Neural crest cell (in vitro differentiated cells): ENCODE measurements around the gene WASF3. TPM values are rescaled to one million over a fixed set of nuclear protein-coding genes. Genes with fewer than 3 reads are reported as not detected.

ENCODE experiments used
- DNase-seq: peaks from one replicate; pipeline ENCODE4 v3.0.0; 2021; ENCODE audit warnings: low read depth, mixed read lengths, low spot score
- H3K27ac Mint-ChIP-seq: one replicate; pipeline ENCODE4 v1.8.0; 2021; ENCODE audit warnings: mild to moderate bottlenecking, mixed read lengths; ENCODE audit not compliant: unreplicated experiment
- H3K27me3 Mint-ChIP-seq: 2 replicates; pipeline ENCODE4 v1.8.0; 2021; ENCODE audit warnings: low read depth, mild to moderate bottlenecking, mixed read lengths
- H3K36me3 Mint-ChIP-seq: 2 replicates; pipeline ENCODE4 v1.8.0; 2021; ENCODE audit warnings: low read depth, mild to moderate bottlenecking, mixed read lengths
- H3K4me1 Mint-ChIP-seq: 2 replicates; pipeline ENCODE4 v1.8.0; 2021; ENCODE audit warnings: mixed read lengths
- H3K4me3 Mint-ChIP-seq: one replicate; pipeline ENCODE4 v1.8.0; 2021; ENCODE audit warnings: mild to moderate bottlenecking, mixed read lengths
- H3K9me3 Mint-ChIP-seq: 2 replicates; pipeline ENCODE4 v1.8.0; 2021; ENCODE audit warnings: mixed read lengths
- total RNA-seq: library from RNA; stranded (reverse); gene quantifications from 2 replicates; pipeline ENCODE4 v1.2.1, GENCODE V29; 2021
- TF ChIP-seq, protein P1 (sequence below): fragments of 200-600 bp; sonication (generic); conservative IDR thresholded peaks from 2 replicates; pipeline ENCODE4 v1.5.0; 2021; ENCODE audit warnings: antibody characterized with exemption, mild to moderate bottlenecking

Gene WASF3
- total RNA-seq, 1 donor from 2014 or later, result 79.7 TPM

DNA sequence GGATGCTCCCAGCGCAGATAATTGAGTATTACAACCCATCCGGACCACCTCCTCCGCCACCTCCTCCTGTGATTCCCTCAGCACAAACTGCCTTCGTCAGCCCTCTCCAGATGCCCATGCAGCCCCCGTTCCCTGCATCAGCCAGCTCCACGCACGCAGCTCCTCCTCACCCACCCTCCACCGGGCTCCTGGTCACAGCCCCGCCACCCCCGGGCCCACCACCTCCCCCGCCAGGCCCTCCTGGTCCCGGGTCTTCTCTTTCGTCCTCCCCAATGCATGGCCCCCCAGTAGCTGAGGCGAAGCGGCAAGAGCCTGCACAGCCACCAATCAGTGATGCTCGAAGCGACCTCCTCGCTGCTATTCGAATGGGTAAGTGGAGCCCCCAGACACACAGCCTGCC is 125.1 kb downstream of the WASF3 start:
- no peaks in the 10 kb centered on the region for H3K27me3 Mint-ChIP-seq
- H3K4me1 Mint-ChIP-seq, result peaks cover 26% of the 10 kb centered on the region
- DNase-seq, result no peak
- no peaks in the 10 kb centered on the region for H3K9me3 Mint-ChIP-seq
- TF ChIP-seq, protein P1, sequence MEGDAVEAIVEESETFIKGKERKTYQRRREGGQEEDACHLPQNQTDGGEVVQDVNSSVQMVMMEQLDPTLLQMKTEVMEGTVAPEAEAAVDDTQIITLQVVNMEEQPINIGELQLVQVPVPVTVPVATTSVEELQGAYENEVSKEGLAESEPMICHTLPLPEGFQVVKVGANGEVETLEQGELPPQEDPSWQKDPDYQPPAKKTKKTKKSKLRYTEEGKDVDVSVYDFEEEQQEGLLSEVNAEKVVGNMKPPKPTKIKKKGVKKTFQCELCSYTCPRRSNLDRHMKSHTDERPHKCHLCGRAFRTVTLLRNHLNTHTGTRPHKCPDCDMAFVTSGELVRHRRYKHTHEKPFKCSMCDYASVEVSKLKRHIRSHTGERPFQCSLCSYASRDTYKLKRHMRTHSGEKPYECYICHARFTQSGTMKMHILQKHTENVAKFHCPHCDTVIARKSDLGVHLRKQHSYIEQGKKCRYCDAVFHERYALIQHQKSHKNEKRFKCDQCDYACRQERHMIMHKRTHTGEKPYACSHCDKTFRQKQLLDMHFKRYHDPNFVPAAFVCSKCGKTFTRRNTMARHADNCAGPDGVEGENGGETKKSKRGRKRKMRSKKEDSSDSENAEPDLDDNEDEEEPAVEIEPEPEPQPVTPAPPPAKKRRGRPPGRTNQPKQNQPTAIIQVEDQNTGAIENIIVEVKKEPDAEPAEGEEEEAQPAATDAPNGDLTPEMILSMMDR, result no peak
- H3K27ac Mint-ChIP-seq, result peak overlapping the region; percentile 86
- H3K36me3 Mint-ChIP-seq, result peaks cover 29% of the 10 kb centered on the region
- H3K4me3 Mint-ChIP-seq, result no peak overlapping the region

- Mint-ChIP-seq H3K27me3 (no peaks in the 10 kb centered on the region), H3K27ac (no peak overlapping the region), H3K9me3 (peaks cover 6% of the 10 kb centered on the region), H3K4me3 (no peak overlapping the region), H3K4me1 (peaks cover 5% of the 10 kb centered on the region), H3K36me3 (peaks cover 44% of the 10 kb centered on the region)
- TF ChIP-seq, protein P1, result no peak
- DNase-seq, result no peak
These were observed 128.1 kb downstream of the WASF3 start for GRCh38 chr13:26685606-26686005.

GRCh38 chr13:26686285-26686684 is 128.8 kb downstream of the WASF3 start:
- Mint-ChIP-seq H3K9me3 (peaks cover 6% of the 10 kb centered on the region), H3K4me1 (peaks cover 7% of the 10 kb centered on the region), H3K4me3 (no peak overlapping the region), H3K36me3 (peaks cover 50% of the 10 kb centered on the region), H3K27me3 (no peaks in the 10 kb centered on the region), H3K27ac (no peak overlapping the region)
- DNase-seq, result no peak
- TF ChIP-seq, protein P1, result no peak

- Mint-ChIP-seq H3K27ac (no peak overlapping the region), H3K4me1 (peaks cover 12% of the 10 kb centered on the region), H3K36me3 (peaks cover 45% of the 10 kb centered on the region), H3K27me3 (no peaks in the 10 kb centered on the region), H3K4me3 (no peak overlapping the region), H3K9me3 (peaks cover 6% of the 10 kb centered on the region)
- DNase-seq, result no peak
- TF ChIP-seq, protein P1, result no peak
These were observed 130.8 kb downstream of the WASF3 start for GRCh38 chr13:26688286-26688685.

DNA sequence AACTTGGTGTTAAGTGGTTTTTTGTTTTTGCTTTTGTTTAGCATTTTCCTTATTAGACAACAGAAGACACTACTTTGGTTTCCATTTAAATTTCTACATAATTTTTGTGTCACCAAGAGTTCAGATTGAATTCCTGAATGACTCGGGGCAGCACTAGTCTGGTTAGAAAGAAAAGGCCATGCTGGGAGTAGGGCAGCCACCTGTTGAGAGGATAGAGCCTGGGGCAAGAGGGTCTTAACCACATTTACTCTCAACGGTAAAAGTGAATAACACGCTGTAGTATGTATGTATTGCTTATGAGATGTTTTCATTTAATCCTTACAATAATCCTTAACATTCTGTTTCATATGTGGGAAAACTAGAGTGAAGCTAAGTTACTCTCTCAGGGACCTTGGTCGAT is 131.5 kb downstream of the WASF3 start:
- TF ChIP-seq, protein P1, result no peak
- Mint-ChIP-seq H3K27ac (no peak overlapping the region), H3K4me3 (no peak overlapping the region), H3K4me1 (peaks cover 12% of the 10 kb centered on the region), H3K36me3 (peaks cover 45% of the 10 kb centered on the region), H3K9me3 (peaks cover 6% of the 10 kb centered on the region), H3K27me3 (no peaks in the 10 kb centered on the region)
- DNase-seq, result no peak
